HG03095 (cell line): Measurements from ENCODE around the gene PXT1.
"Not testable (repeated sequence)": the region's sequence is repeated elsewhere in the genome, so short reads cannot be mapped to it uniquely, and the experiment has no call there.

Experiments used
- ATAC-seq: cut with Tn5 transposase; IDR thresholded peaks from one replicate; pipeline ENCODE4 v1.9.1; 2021; ENCODE audit warnings: moderate library complexity; ENCODE audit not compliant: unreplicated experiment

The PXT1 gene

GRCh38 chr6:36371211-36371610 lies 71.4 kb downstream of the PXT1 start:
- ATAC-seq: no peak

GRCh38 chr6:36370638-36371037 lies 72.0 kb downstream of the PXT1 start:
- ATAC-seq: no peak

DNA sequence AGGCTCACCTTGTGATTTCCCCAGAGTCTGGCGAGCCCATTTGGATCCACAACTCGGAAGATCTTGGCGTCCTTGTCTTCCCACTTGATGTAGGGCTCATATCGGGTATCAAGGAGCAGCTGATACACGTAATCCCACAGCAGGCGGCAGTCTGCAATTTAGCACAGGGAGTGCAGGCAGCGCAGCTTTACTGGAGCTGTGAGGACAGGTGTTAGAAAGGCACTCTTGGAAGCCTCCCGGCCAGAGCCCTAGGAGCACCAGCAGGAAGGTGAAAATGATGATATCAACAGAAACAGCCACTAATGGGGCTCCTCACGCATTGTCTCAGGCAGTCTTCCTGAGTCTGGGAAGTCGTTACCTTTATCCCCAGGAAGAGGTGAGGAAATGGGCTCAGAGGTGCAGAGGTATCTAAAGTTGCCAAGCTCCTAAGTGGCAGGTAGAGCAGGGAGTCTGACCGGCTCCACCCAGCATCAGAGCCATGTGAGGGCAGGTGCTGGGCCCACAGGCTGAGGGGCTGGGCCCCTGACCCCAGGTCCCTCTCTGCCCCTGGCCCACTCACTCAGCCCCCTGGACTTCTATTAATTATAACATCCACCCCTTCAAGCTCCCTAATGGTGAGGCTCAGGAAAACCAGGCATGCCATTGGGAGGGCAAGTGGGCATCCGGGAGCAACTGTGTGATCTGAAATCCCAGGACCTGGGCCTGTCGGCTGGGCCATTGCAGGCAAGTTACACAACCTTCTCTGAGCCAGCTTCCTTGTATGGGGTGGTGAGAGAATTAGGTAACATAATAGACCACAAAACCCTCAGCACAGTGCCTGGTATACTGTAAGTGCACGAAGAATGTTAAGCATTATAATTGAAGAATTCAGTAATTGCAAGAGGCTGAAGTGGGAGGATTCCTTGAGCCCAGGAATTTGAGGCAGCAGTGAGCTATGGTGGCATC lies 73.5 kb downstream of the PXT1 start:
- no peak for ATAC-seq

GRCh38 chr6:36368421-36368820 lies 74.2 kb downstream of the PXT1 start:
- no peak for ATAC-seq

DNA sequence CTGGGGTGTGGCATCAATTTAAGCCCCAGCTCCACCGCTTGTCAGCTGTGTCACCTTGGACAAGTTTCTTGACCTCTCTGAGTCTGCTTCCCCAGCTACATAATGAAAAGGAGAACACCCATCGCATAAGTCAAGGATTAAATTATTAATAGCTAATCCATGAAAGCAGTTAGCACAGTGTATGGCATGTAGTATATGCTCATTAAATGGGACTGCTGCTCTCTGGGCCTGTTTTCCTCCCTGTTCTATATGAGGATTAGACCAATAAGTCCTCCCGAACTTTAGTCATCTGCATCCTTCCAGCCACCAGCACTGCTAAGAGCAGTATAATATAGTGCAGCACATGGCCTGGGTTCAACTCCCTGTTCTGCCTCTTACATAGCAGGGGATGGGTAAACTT lies 74.9 kb downstream of the PXT1 start:
- ATAC-seq: no peak

GRCh38 chr6:36364669-36365479 lies 77.8 kb downstream of the PXT1 start:
- ATAC-seq: peak; percentile 48

DNA sequence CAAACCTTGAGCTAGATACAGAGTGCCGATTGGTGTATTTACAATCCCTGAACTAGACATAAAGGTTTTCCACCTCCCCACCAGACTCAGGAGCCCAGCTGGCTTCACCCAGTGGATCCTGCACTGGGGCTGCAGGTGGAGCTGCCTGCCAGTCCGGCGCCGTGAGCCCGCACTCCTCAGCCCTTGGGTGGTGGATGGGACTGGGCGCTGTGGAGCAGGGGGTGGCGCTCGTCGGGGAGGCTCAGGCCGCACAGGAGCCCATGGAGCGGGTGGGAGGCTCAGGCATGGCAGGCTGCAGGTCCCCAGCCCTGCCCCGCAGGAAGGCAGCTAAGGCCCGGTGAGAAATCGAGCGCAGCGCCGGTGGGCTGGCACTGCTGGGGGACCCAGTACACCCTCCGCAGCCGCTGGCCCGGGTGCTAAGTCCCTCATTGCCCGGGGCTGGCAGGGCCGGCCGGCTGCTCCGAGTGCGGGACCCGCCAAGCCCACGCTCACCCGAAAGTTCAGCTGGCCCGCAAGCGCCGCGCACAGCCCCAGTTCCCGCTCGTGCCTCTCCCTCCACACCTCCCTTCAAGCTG lies 78.5 kb downstream of the PXT1 start:
- not testable (repeated sequence) for ATAC-seq

DNA sequence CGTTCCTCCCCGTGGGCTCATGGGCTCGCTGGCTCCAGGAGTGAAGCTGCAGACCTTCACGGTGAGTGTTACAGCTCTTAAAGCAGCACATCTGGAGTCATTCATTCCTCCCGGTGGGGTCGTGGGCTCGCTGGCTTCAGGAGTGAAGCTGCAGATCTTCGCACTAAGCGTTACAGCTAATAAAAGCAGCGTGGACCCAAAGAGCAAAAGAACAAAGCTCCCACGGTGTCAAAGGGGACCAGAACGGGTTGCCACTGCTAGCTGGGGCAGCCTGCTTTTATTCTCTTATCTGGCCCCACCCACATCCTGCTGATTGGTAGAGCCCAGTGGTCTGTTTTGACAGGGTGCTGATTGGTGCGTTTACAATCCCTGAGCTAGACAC lies 79.3 kb downstream of the PXT1 start:
- ATAC-seq: not testable (repeated sequence)

DNA sequence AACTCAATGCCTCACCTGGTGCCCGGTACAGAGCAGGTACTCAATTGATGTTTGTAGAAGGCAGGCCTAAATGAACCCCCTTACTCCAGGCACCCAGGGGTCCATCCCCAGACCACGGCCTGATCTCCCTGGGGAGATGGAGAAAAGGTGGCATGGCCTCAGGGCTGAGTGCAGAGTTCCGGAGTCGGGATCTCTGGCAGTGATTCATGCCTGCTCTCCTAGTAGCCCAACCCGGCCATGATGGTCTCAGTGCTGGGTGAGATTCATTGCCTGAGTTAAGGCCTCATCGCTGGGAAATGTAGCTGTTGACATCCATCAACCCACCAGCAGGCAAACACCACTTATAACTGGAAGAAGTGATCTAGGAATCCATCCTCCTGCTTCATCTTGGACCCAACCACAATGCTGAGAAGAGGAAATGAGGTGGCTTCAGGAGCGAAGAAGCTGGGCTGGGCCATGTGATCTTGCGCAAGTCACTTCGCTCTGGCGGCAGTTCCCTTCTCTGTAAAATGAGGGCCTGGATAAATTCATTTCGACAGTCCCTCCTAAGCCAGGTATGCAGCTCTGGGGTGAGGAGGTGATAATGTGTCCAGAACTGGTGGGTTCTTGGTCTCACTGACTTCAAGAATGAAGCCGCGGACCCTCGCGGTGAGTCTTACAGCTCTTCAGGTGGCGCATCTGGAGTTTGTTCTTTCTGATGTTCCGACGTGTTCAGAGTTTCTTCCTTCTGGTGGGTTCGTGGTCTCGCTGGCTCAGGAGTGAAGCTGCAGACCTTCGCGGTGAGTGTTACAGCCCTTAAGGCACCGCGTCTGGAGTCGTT lies 79.9 kb downstream of the PXT1 start:
- no peak for ATAC-seq

DNA sequence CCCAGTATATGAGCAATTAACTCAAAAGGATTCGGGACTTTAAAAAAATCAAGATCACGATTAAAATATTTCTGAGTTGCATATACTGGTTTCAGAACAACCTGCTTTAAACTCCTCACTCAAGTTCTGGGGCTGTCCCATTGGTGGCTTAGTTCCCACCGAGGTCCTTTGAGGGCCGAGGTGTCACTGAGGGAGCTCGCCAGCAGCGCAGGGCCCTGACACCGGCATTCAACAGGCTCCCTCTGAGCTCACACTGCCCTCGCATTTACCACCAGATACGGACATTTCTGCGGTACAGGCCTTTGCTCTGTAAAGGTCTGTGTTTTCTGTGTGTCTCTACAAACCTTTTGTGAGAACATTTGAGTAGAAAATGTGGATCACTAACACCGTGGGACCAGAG lies 81.6 kb downstream of the PXT1 start:
- no peak for ATAC-seq

DNA sequence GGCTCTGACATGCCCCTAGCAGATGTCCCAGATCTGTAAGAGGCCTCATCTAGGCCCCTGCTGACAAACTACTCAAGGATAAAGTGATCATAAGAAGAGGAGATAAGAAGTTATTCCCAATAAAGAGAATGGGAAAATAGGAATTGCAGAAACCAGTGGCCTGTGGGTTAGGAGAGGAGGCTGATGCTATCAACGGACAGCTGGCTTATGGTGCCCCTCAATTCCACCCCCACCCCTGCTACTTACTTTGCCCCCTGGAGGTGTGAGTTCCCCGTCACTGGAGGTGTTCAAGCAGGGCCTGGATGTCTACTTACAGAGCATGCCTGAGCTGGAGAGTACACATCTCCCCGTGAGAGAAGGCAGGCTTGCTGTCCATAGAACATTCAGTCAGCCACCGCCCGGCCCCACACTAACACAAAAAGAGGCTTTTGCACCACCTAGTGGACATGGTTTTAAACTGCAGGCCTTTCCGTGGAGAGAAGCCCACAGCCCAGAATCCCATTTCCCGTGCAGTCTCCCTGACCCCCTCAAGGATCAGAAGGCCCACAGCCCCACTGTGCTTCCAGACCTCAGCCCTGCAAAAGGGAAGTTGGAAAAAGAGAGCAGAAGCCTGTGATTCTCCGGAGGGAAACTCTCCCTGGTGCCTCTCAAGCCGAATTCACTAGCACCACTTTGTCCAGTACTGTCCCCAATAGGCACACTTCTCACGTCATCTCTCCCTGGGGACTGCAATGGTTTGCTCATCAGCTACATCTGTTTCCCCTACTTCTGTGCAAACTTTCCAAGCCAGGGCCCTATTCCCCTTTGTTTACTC lies 82.2 kb downstream of the PXT1 start:
- ATAC-seq: no peak

- no peak for ATAC-seq
Observed at GRCh38 chr6:36358226-36358915, 84.3 kb downstream of the PXT1 start.

DNA sequence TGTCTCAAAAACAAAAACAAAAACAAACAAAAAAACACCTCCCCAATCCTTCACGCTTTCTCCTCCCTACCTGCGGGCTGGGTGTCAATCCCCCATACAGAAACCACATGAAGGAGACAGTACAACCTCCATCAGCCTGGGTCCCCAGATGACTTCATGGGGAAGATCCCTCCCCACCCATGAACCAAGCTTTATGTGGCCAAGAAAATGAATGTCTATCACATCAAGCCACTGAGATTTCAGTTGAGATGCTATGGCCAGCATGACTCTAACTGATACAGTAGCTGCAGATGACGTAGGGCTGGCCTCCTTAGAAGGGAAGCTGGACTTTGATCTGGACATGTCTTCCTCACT lies 84.8 kb downstream of the PXT1 start:
- no peak for ATAC-seq

GRCh38 chr6:36355819-36356218 lies 86.8 kb downstream of the PXT1 start:
- no peak for ATAC-seq

- no peak for ATAC-seq
Observed at GRCh38 chr6:36353411-36353915, 89.2 kb downstream of the PXT1 start.

DNA sequence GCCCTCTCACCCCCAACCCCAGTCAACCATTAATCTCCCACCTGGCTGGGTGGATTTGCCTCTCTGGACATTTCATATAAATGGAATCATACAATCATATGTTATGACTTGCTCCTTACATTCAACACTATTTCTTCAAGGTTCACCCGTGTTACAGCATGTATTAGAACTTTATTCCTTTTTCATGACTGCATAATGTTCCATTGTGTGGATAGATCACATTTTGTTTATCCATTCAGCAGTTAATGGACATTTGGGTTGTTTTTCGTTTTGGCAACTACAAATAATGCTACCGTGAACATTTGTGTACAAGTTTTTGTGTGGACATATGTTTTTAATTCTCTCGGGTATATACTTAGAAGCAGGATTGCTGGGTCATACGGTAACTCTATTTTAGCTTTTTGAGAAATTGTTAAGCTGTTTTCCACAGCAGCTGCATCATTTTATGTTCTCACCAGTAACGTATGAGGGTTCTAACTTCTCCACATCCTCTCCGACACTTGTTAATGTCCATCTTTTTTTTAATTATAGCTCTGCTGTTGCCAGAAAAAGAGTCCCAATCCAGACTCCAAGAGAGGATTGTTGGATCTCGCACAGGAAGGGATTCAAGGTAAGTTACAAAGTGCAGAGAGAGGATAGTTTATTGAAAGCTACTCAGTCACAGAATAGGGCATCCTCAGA lies 90.0 kb downstream of the PXT1 start:
- ATAC-seq: no peak

- ATAC-seq: no peak
Observed at GRCh38 chr6:36350681-36351571, 91.7 kb downstream of the PXT1 start.

DNA sequence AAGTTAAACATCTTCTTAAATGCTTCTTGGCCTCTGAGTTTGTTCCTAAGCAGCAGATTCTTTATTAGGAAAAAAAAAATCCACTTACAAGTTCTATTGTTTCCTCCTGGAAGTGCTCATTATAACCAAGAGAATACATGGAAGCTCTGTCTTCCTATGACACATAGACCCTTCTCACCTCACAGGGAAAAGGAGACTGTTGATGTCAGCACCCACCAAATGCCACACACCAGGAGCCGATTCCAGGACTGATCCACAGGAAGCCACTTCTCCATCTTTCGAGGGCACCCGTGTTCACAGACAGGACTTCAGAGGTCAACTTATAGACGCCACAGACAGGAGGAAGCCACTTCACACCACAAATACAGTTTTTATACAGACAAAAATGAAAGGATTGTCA lies 92.6 kb downstream of the PXT1 start:
- ATAC-seq: no peak
